H1 (cell line): ENCODE measurements around the gene NBEA. TPM values are rescaled to one million over a fixed set of nuclear protein-coding genes. Genes with fewer than 3 reads are reported as not detected.

Experiments used
- CTCF ChIA-PET: fragments of 300-600 bp; sonication (Branson Sonifier 250); formaldehyde crosslinking; loops from one replicate; lab custom pipeline; 2021; ENCODE audit not compliant: partially characterized antibody; lab: Charles Lee
- POLR2A ChIA-PET: fragments of 300-600 bp; sonication (Branson Sonifier 250); formaldehyde crosslinking; loops from one replicate; lab custom pipeline; 2021; ENCODE audit warnings: inconsistent platforms; ENCODE audit not compliant: partially characterized antibody; lab: Charles Lee
- DNase-seq, 2 experiments: peaks; one replicate each; pipeline versions ENCODE4 v3.0.0 to v3.0.0-alpha.2; 2010 to 2022; ENCODE audit warnings: low spot score in 2 of 2, low read depth in 1 of 2, mixed read lengths in 1 of 2
- FAIRE-seq: peaks from 2 replicates; lab custom pipeline; 2011; peaks lifted over from hg19 to GRCh38; lab: Jason Lieb, UNC
- H2AFZ ChIP-seq: 2 replicates; pipeline ENCODE4 v1.8.1; 2012; ENCODE audit warnings: low read length, inconsistent platforms
- H2AK5ac ChIP-seq: 2 replicates; pipeline ENCODE4 v1.6.1; 2013; ENCODE audit warnings: low read depth, low read length
- H2BK120ac ChIP-seq: replicated peaks from 2 replicates; pipeline ENCODE3; 2013; ENCODE audit warnings: low read depth, low read length, inconsistent platforms
- H2BK12ac ChIP-seq: 2 replicates; pipeline ENCODE4 v1.6.1; 2013; ENCODE audit warnings: low read depth, low read length
- H2BK15ac ChIP-seq: 2 replicates; pipeline ENCODE4 v1.6.1; 2013; ENCODE audit warnings: low read length
- H2BK20ac ChIP-seq: 2 replicates; pipeline ENCODE4 v1.6.1; 2013; ENCODE audit warnings: low read length
- H2BK5ac ChIP-seq: 2 replicates; pipeline ENCODE4 v1.6.1; 2013; ENCODE audit warnings: low read depth, low read length
- H3K14ac ChIP-seq: 2 replicates; pipeline ENCODE4 v1.6.1; 2013; ENCODE audit warnings: inconsistent platforms; ENCODE audit not compliant: insufficient read length
- H3K18ac ChIP-seq: 2 replicates; pipeline ENCODE4 v1.6.1; 2013; ENCODE audit warnings: low read length; ENCODE audit errors: extremely low read depth
- H3K23ac ChIP-seq: 2 replicates; pipeline ENCODE4 v1.6.1; 2013; ENCODE audit warnings: inconsistent platforms; ENCODE audit not compliant: insufficient read length
- H3K23me2 ChIP-seq: 2 replicates; pipeline ENCODE4 v1.6.1; 2013; ENCODE audit warnings: low read depth, low read length
- H3K27ac ChIP-seq: 2 replicates; pipeline ENCODE4 v1.6.1; 2011; ENCODE audit warnings: low read depth, low read length, inconsistent platforms
- H3K27me3 ChIP-seq, 4 experiments: replicated peaks in 1 of 4; 1 replicate in 1 of 4; 2 replicates in 3 of 4; pipeline versions ENCODE4 v1.6.1 to v1.8.1; 2011 to 2013; ENCODE audit warnings: low read length in 3 of 4, mild to moderate bottlenecking in 3 of 4, inconsistent platforms in 2 of 4, mixed read lengths in 2 of 4, moderate library complexity in 1 of 4; ENCODE audit not compliant: control insufficient read depth in 3 of 4, insufficient read depth in 3 of 4; ENCODE audit errors: extremely low read depth in 1 of 4
- H3K36me3 ChIP-seq, 4 experiments: 2 replicates each; pipeline versions ENCODE4 v1.6.1 to v1.8.1; 2011 to 2013; ENCODE audit warnings: mild to moderate bottlenecking in 4 of 4, low read length in 3 of 4, moderate library complexity in 2 of 4, control low read depth in 1 of 4, inconsistent platforms in 1 of 4; ENCODE audit not compliant: insufficient read depth in 4 of 4, control insufficient read depth in 2 of 4
- H3K4ac ChIP-seq: replicated peaks from 2 replicates; pipeline ENCODE3; 2013; ENCODE audit warnings: low read length, low read depth, mixed read lengths, inconsistent platforms; ENCODE audit not compliant: insufficient read length
- H3K4me1 ChIP-seq, 4 experiments: replicated peaks in 1 of 4; 1 replicate in 1 of 4; 2 replicates in 3 of 4; pipeline versions ENCODE4 v1.6.1 to v1.8.1; 2011 to 2013; ENCODE audit warnings: low read length in 3 of 4, inconsistent platforms in 2 of 4, mixed read lengths in 1 of 4; ENCODE audit not compliant: insufficient read depth in 4 of 4, control insufficient read depth in 3 of 4
- H3K4me2 ChIP-seq, 2 experiments: 2 replicates each; pipeline versions ENCODE4 v1.6.1 to v1.8.1; 2011 to 2013; ENCODE audit warnings: low read depth in 2 of 2, low read length in 2 of 2, control low read depth in 1 of 2, inconsistent platforms in 1 of 2, mild to moderate bottlenecking in 1 of 2; ENCODE audit not compliant: insufficient read depth in 1 of 2
- H3K4me3 ChIP-seq, 4 experiments: fragments of 200-600, 300-600 bp in 1 of 4; sonication (generic), shearing (Covaris generic), sonication (Bioruptor Twin) in 1 of 4; 2 replicates each; pipeline versions ENCODE4 v1.5.1 to v1.8.1; 2011 to 2016; ENCODE audit warnings: low read length in 4 of 4, low read depth in 3 of 4, control low read depth in 2 of 4, inconsistent platforms in 2 of 4, mild to moderate bottlenecking in 2 of 4, mixed read lengths in 1 of 4, moderate library complexity in 1 of 4; ENCODE audit not compliant: insufficient read depth in 2 of 4; ENCODE audit errors: extremely low read depth in 1 of 4
- H3K56ac ChIP-seq: replicated peaks from 2 replicates; pipeline ENCODE3; 2013; ENCODE audit warnings: low read depth, mild to moderate bottlenecking, mixed read lengths, low read length, inconsistent platforms; ENCODE audit not compliant: insufficient read length
- H3K79me1 ChIP-seq: 2 replicates; pipeline ENCODE4 v1.6.1; 2013; ENCODE audit warnings: low read depth, low read length, control low read depth
- H3K79me2 ChIP-seq, 2 experiments: 2 replicates each; pipeline versions ENCODE4 v1.6.1 to v1.8.1; 2012 to 2013; ENCODE audit warnings: low read length in 2 of 2, mild to moderate bottlenecking in 2 of 2, inconsistent platforms in 1 of 2; ENCODE audit not compliant: insufficient read depth in 2 of 2, control insufficient read depth in 1 of 2
- H3K9ac ChIP-seq, 4 experiments: replicated peaks in 1 of 4; 1 replicate in 1 of 4; 2 replicates in 3 of 4; pipeline versions ENCODE4 v1.6.1 to v1.8.1; 2011 to 2013; ENCODE audit warnings: low read depth in 3 of 4, low read length in 3 of 4, control low read depth in 2 of 4, mild to moderate bottlenecking in 2 of 4, moderate library complexity in 2 of 4, inconsistent platforms in 1 of 4; ENCODE audit errors: extremely low read depth in 1 of 4
- H3K9me3 ChIP-seq, 2 experiments: 2 replicates each; pipeline versions ENCODE4 v1.6.1 to v1.8.1; 2012 to 2013; ENCODE audit warnings: mild to moderate bottlenecking in 2 of 2, moderate library complexity in 2 of 2, control low read depth in 1 of 2, inconsistent platforms in 1 of 2, low read depth in 1 of 2, low read length in 1 of 2, mixed read lengths in 1 of 2; ENCODE audit not compliant: insufficient read depth in 2 of 2
- H4K20me1 ChIP-seq, 2 experiments: replicated peaks in 1 of 2; 2 replicates each; pipeline versions ENCODE3 to v1.8.1; 2011 to 2013; ENCODE audit warnings: inconsistent platforms in 2 of 2, low read length in 2 of 2, mild to moderate bottlenecking in 1 of 2; ENCODE audit not compliant: insufficient read depth in 2 of 2, control insufficient read depth in 1 of 2
- H4K5ac ChIP-seq: 2 replicates; pipeline ENCODE4 v1.6.1; 2013; ENCODE audit warnings: low read length, low read depth, mixed read lengths, inconsistent platforms; ENCODE audit not compliant: insufficient read length
- H4K8ac ChIP-seq: 2 replicates; pipeline ENCODE4 v1.8.0; 2013; ENCODE audit warnings: mild to moderate bottlenecking, moderate library complexity, low read length, inconsistent platforms; ENCODE audit not compliant: insufficient read depth; ENCODE audit errors: extremely low read depth
- H4K91ac ChIP-seq: replicated peaks from 2 replicates; pipeline ENCODE3; 2013; ENCODE audit warnings: low read length, mixed read lengths, inconsistent platforms; ENCODE audit not compliant: insufficient read length
- CREB1 ChIP-seq: IDR thresholded peaks from 2 replicates; pipeline ENCODE4 v1.6.1; 2012; ENCODE audit warnings: inconsistent platforms
- EZH2 ChIP-seq: fragments of 200-600 bp; sonication (generic); IDR thresholded peaks from 2 replicates; pipeline ENCODE4 v1.7.1; 2012; ENCODE audit warnings: low read depth, mild to moderate bottlenecking, moderate library complexity, low read length, inconsistent platforms; ENCODE audit not compliant: severe bottlenecking
- MAFK ChIP-seq: IDR thresholded peaks from 2 replicates; pipeline ENCODE4 v1.6.1; 2012; ENCODE audit warnings: low read depth, mild to moderate bottlenecking, improper control_type of control experiment, low read length
- MAX ChIP-seq: IDR thresholded peaks from 2 replicates; pipeline ENCODE4 v1.6.1; 2012; ENCODE audit warnings: inconsistent platforms
- SP4 ChIP-seq: IDR thresholded peaks from 2 replicates; pipeline ENCODE4 v1.6.1; 2012; ENCODE audit warnings: low read length, inconsistent platforms
- WGBS, 2 experiments: shearing (Covaris generic) in 1 of 2; methylation state at CpG; one replicate each; pipeline versions ENCODE4 v1.1.6 to v1.1.7; 2013 to 2015; ENCODE audit warnings: low lambda C conversion rate in 2 of 2, mixed read lengths in 2 of 2, inconsistent platforms in 1 of 2, low coverage in 1 of 2, missing lambda C conversion rate in 1 of 2; ENCODE audit not compliant: insufficient replicate concordance in 2 of 2, insufficient coverage in 1 of 2, insufficient read length in 1 of 2; ENCODE audit errors: extremely low coverage in 1 of 2, missing lambda C conversion rate in 1 of 2; 5-methylcytosine and 5-hydroxymethylcytosine counted together
- polyA plus RNA-seq, 7 experiments: library from polyadenylated mRNA; depleted of rRNA in 3 of 7; stranded (reverse) in 5 of 7; unstranded in 2 of 7; fragments of >200 nt in 5 of 7; fragments of 200-250 nt in 2 of 7; gene quantifications; 1 replicate in 5 of 7; 2 replicates in 1 of 7; 4 replicates in 1 of 7; pipeline versions ENCODE4 v1.2.1 to v1.2.3, GENCODE V29; 2011 to 2013; ENCODE audit warnings: missing spikeins in 2 of 7, mixed read lengths in 2 of 7
- total RNA-seq: library from RNA; stranded (reverse); fragmentation: NEBNext Ultra II Directional; extraction: Animal tissue kit (Norgen Biotek cat#: 25700); gene quantifications from 2 replicates; pipeline ENCODE4 v1.2.1, GENCODE V29; 2021

Gene NBEA
- total and polyA plus RNA-seq, 2 of the 8 experiments (the other 6 are each of a cell fraction or from before 2014, with no cell fraction given) = 14.2 to 21.5 TPM

GRCh38 chr13:35695448-35695770, 753.3 kb downstream of the NBEA start:
- Histone ChIP-seq H2AK5ac (no peak overlapping the region), H3K4me3 (no peak overlapping the region), H3K4me1 (peaks cover 0 to 10% (median 5%) of the 10 kb centered on the region in 4 experiments; a peak in 5 of 7 replicates), H2BK120ac (no peak overlapping the region), H3K4me2 (no peak overlapping the region), H2BK15ac (no peak overlapping the region), H3K23me2 (no peaks in the 10 kb centered on the region), H3K9me3 (no peaks in the 10 kb centered on the region), H3K23ac (no peak overlapping the region), H2AFZ (no peak overlapping the region), H3K4ac (no peak overlapping the region), H3K9ac (no peak overlapping the region), H4K91ac (no peak overlapping the region), H3K36me3 (no peaks in the 10 kb centered on the region), H2BK20ac (no peak overlapping the region), H3K14ac (no peak overlapping the region), H4K8ac (no peak overlapping the region), H4K5ac (no peak overlapping the region), H3K79me1 (no peaks in the 10 kb centered on the region), H3K27me3 (peaks cover 0 to 2% (median 0%) of the 10 kb centered on the region in 4 experiments; a peak in 1 of 7 replicates), H3K27ac (no peak overlapping the region), H4K20me1 (no peaks in the 10 kb centered on the region), H3K18ac (no peak overlapping the region), H2BK5ac (no peak overlapping the region), H2BK12ac (no peak overlapping the region), H3K56ac (no peak overlapping the region), H3K79me2 (no peaks in the 10 kb centered on the region)
- WGBS, 2 experiments = 90% methylated on average over 15 of the region's 15 CpGs; no CpG with 5 or more reads in 1 of the 2 experiments
- ChIA-PET POLR2A (no interaction called here), CTCF (interaction anchor here (0.8 to 1.1 kb wide), 3 partner anchors 21 to 123 kb away, joined by 3 to 5 read pairs (median 4); no protein-coding TSS in a partner anchor)
- DNase-seq = no peak
- no peak for FAIRE-seq
- no peak for TF ChIP-seq EZH2
- TF ChIP-seq SP4 = no peak
- no peak for TF ChIP-seq CREB1
- no peak for TF ChIP-seq MAFK
- TF ChIP-seq MAX = no peak
